Activated CD4-positive, alpha-beta T cell treated with anti-CD3 and anti-CD28 coated beads, Interleukin-2, amount 50 U/mL, for 16 hours (primary cell): Measurements from ENCODE around the gene ENOPH1.
"Not testable (repeated sequence)": the region's sequence is repeated elsewhere in the genome, so short reads cannot be mapped to it uniquely, and the experiment has no call there.

Source experiments
- DNase-seq: peaks from one replicate; pipeline ENCODE4 v3.0.0-alpha.2; 2020

ENOPH1 gene

DNA sequence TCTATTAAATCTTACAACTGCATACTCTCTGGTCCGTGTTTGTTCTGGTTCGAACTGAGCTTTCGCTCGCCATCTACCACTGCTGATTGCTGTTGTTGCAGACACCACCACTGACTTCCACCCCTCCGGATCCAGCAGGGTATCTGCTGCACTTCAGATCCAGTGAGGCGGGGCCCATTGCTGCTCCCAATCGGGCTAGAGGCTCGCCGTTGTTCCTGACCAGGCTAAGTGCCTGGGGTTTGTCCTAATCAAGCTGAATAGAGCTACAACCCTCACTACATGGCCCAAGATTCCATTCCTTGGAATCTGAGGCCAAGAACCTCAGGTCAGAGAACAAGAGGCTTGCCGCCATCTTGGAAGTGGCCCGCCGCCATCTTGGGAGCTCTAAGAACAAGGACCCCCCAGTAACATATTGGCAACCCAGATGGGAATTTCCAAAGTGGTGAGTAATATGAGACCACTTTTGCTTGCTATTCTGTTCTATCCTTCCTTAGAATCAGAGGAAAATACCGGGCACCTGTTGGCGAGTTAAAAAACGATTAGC, 43.3 kb downstream of the ENOPH1 start:
- DNase-seq = no peak

- not testable (repeated sequence) for DNase-seq
Observed at GRCh38 chr4:82475931-82476330, 45.5 kb downstream of the ENOPH1 start.

GRCh38 chr4:82477469-82477868, 47.1 kb downstream of the ENOPH1 start:
- not testable (repeated sequence) for DNase-seq

- no peak for DNase-seq
Observed at GRCh38 chr4:82479562-82479961, 49.2 kb downstream of the ENOPH1 start.

GRCh38 chr4:82480771-82481505, 50.5 kb downstream of the ENOPH1 start:
- DNase-seq = no peak

- no peak for DNase-seq
Observed at GRCh38 chr4:82481506-82481840, 51.1 kb downstream of the ENOPH1 start.

- no peak for DNase-seq
Observed at GRCh38 chr4:82482387-82482786, 52.0 kb downstream of the ENOPH1 start.

GRCh38 chr4:82484996-82485783, 54.8 kb downstream of the ENOPH1 start:
- no peak for DNase-seq

GRCh38 chr4:82489076-82489475, 58.7 kb downstream of the ENOPH1 start:
- no peak for DNase-seq

DNA sequence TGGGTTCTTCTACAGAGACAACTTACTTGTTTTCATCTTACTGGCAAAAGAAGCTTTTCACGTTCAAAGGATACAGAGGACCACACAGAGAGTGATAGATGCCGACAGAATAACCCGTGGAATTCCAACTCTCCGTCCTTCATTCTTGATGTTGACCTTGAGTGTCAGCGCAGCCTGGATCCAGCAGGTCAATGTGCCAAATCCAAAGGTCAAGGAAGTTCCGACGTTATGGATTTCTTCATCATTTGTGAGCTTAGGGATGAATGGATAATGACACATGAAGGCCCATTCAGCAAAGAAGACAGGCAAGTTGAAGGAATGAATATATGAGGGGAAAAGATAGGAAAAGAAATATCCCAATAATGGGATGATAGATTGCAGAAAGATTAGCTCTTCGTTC, 59.6 kb downstream of the ENOPH1 start:
- no peak for DNase-seq

GRCh38 chr4:82491251-82491960, 61.0 kb downstream of the ENOPH1 start:
- DNase-seq = no peak

DNA sequence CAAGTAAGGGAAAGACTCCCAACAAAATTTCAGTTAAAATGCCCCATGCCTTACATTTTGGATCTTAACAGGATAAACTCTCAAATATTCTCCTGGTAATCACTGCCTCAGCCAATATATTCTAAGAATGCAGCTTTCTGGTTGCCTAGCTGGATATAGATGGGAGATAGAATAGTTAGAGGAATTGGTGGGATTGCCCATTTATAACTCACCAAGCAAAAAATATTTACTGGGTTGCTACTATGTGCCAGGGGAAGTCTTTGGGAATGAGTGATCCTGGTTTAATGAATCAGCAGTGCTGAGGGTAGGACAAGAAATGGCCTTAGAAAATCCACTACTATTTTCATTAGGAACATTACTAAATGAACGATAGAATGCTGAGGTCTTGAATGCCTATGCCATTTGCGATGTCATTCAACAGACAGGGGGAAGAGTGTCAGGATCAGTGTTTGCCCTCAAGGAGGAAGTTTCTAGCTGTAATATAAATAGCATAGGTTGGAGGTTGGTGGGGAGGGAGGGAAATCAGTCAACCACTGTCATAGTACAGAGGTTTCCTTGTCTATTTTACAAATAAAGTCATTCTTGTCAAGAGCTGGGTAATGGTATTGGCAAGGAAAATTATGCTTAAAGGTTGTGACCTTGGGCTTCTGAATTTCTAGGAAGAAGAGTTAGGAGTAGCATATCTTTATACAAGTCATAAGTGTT, 63.5 kb downstream of the ENOPH1 start:
- DNase-seq = no peak

DNA sequence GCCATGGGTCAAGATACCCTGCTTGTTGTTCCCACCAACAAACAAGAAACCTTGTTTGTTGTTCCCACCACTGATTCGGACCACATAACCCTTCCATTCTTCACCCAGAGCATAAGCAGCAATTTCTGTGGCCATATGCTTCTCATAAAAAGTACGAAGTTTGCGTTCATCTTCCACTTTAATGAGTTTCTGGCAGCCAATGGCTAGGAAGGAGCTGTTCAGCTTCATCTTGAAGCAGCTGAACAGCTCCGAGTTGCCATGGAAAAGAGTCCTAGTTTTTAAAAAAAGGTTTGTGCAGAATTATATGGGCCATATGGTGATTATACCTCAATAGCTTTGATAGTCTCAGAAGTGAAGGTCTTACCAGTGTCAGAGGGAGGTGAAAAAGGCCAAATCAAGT, 65.3 kb downstream of the ENOPH1 start:
- no peak for DNase-seq

DNA sequence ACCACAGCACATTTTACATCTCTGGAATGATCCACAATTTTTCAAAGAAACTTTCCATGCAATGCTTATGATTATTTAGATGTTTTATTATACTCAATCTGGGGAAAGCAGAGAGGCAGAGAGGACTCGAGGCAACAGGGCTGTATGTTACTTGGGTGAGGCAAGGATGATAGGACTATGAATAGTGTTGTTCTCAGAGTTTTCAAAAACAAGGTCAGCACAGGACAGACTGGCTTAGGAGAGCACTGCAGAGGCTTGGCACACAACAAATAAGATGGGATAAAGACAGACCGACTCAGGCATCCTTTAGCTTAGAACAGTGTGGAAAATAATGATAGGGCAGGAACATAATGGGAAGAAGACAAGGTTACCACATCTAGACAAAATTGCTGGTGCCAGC, 66.0 kb downstream of the ENOPH1 start:
- no peak for DNase-seq

DNA sequence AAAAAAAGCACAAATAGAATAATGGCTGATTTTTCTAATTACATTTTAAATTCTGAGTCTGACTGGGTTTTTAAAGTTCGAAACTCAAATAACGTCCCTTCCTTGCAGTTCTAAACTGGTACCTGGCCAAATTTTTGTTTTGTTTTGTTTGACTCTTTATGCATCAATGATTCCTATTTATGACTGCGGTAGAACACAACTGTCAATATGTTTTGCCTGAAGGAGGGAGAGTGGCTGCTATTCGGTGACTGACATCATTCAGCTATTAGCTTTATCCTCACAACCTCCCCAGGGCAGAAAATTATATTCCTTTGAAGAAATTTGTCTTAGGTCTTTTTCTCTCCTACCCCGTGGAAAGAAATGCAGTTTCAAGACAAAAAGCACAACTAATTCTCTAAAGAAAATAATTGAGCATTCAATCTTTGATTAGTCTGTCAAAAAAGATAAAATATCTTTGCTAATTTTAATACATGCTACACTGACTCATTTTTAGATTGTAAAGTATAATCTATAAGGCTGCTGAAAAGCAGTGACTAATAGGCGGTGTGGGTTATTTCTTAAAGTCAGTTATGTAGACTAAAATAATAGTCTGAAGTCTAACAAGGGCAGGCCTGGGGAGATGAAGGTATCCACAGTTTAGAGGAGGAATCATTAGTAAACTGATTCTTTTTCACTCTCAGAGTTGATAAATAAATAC, 69.5 kb downstream of the ENOPH1 start:
- DNase-seq = no peak

DNA sequence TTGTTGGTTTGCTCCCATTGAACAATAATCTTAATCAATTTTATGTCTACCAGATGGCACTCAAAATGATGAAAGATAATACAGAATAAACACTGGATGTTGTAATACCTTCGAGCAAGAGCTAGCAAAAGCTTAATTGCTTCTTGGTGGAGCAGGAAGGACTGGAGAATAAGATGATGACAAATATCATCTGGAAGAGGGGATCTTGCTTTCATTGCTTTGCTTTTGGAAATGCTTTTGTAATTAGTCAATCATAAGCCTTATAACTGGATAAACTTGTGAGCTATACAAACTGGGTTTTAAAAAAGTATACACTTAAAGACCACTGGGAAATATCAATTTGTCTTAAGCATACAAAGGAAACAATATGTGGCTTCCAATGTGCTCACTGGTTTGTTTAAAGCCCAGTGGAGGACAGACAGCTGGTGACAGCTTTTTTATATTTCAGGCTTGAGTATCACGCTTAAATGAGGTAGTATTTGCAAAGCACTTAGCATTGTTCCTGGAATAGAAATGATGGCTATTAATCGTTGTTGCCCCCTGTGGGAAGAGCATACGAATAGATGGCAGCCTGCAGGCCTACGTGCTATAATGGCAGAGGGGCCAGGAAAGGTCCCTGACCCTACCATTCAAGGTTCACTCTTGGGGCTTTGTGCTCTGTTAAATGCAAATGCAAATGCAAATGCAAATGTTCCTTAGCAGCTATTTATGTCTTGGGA, 70.2 kb downstream of the ENOPH1 start:
- no peak for DNase-seq

DNA sequence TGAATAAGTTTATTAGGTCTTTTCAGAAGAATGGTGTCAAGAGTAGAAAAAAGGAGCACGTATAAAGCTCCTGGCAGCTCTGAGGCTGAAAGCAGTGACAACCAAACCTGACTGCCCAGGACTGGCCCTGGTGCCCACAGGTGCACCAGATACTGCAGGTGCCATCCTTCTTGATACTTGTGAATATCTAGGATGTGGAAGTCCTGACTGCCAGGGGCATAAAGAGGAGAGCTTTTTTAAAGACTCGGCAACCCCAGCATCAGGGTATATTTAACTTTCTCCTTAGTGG, 70.7 kb downstream of the ENOPH1 start:
- no peak for DNase-seq

GRCh38 chr4:82508011-82508410, 77.6 kb downstream of the ENOPH1 start:
- no peak for DNase-seq

DNA sequence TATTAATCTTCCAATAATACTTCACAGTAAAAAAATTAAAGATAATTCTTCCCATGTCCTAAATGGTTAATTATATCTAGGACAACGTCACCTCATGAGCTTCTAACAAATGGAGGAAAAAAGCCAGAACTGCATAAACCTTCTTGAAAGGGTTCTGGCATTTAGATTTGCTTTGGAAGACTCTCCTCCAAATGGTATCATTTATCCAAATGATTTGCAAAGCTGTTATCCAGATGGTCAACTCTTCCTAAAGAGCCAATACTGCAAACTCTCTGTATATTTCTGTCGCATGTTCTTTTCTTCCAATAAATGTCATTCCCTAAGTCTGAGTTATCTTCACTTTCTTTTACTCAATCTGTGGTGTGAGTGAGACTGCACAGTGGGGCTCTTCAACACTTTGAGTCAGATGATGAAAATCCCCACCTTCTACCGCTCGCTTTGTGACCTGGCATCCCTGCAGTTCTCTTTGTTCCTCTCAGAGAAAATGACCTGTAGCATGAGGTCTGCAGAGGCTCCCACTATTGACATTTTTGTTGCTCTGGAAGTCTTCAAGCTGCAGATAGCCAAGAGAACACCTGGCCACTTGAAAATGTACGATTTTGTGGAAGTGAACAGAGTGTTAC, 78.5 kb downstream of the ENOPH1 start:
- no peak for DNase-seq

DNA sequence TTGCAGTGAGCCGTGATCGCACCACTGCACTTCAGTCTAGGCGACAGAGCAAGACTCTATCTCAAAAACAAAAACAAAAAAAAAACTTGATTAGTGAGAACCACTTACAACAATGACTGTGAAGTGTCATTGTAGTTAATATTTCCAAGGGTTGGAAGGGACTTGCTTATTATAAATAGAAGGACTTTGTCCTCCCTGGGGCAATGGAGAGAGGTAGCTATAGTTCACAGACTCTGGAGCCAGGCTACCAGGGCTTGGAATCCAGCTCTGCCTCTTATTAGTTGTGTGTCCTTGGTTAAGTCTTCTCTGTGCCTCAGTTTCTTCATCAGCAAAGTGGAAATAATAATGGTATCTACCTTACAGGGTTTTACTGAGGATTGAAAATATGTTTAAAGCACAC, 79.8 kb downstream of the ENOPH1 start:
- no peak for DNase-seq
